GM12892 (cell line): ENCODE data around the gene CCNF.

Source experiments
- DNase-seq: peaks from one replicate; pipeline ENCODE4 v3.0.0; 2011; ENCODE audit not compliant: insufficient read length
- FAIRE-seq: peaks from 2 replicates; lab custom pipeline; 2011; peaks lifted over from hg19 to GRCh38; lab: Jason Lieb, UNC
- POLR2A ChIP-seq: IDR thresholded peaks from 2 replicates; pipeline ENCODE4 v1.6.1; 2011; ENCODE audit warnings: low read depth, low read length, control low read depth
- POLR2AphosphoS5 ChIP-seq: IDR thresholded peaks from 2 replicates; pipeline ENCODE4 v1.6.1; 2011; ENCODE audit warnings: low read depth, low read length, control low read depth
- TAF1 ChIP-seq: IDR thresholded peaks from 2 replicates; pipeline ENCODE4 v1.6.1; 2011; ENCODE audit warnings: low read depth, mild to moderate bottlenecking, control low read depth, low read length, borderline replicate concordance

CCNF gene

DNA sequence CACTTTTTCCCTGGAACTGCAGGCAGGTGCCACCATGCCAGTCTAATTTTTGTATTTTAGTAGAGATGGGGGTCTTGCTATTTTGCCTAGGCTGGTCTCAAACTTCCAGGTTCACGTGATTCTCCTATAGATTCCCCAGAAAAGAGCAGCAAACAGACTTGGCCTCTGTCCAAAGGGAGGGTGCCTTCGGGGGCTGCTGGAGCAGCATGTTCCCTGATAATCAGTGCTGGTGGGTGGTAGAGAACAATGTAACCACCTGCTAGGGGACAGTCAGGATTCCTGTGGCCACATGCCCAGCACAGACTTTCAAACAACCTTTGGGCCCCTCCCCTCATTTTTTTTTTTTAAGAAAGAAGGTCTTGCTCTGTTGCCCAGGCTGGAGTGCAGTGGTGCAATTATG is 14.2 kb upstream of the CCNF start:
- DNase-seq: no peak
- no peak for FAIRE-seq
- TF ChIP-seq TAF1 (no peak), POLR2A (no peak), POLR2AphosphoS5 (no peak)

GRCh38 chr16:2420035-2420434 is 9.2 kb upstream of the CCNF start:
- DNase-seq (no peak), FAIRE-seq (no peak)
- TF ChIP-seq TAF1 (no peak), POLR2AphosphoS5 (no peak), POLR2A (no peak)

DNA sequence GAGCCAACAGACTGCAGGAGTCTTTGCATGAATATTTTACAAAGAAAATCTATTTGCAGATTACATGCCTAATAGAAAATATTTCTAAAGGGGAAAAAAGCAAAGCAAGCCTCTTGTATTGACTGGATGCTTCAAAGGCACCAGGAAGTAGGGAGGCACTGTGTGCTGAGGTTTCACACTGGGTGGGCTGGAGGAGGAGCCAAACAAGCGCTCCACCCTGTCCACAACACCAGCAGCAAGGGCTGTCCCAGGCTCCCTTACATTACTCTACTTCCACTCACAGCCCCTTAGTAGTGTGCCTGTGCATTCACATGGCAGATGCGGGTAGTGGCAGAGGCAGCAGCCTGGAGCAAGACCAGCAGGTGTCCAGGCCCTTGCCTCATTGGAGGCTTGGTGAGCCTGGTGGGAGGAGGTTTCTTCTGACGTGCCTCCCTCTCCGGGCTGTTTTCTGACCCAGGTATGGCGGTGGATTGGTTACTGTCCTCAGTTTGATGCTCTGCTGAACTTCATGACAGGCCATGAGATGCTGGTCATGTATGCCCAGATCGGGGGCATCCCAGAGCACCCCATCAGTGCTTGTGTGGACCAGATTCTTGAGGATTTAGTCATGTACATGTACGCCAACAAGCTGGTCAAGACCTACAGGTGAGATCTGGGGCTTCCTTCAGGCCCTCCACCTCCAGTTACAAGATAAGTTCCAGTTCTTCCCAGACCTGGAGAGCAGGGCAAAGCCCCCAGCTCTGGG is 7.0 kb upstream of the CCNF start:
- DNase-seq (no peak), FAIRE-seq (no peak)
- TF ChIP-seq POLR2AphosphoS5 (no peak), POLR2A (no peak), TAF1 (no peak)

GRCh38 chr16:2424061-2425007 is 4.9 kb upstream of the CCNF start:
- FAIRE-seq (no peak), DNase-seq (no peak)
- TF ChIP-seq TAF1 (no peak), POLR2AphosphoS5 (no peak), POLR2A (no peak)

DNA sequence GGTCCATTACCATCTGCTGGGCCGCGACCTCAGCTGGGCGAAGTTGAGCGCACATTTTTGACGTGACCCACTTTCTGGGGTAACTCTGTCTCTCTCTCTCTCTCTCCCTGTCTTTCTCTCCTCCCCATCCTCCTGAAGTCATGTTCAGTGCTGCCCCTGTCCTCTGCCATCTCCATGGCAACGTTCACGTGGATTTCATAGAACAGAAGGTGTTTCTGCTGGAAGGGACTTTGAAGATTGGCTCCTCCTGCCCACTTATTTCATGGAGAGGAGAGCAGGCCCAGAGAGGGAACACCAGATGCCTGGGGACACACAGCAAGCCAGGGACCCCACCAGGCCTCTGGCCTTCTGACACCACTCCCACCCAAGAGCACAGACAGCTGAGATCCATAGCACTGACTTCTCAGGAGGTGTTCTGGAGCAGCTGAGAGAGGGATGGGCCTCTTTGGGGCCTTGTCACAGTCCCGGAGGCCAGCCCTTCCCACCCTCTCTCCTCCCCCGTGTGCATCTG is 4.2 kb upstream of the CCNF start:
- FAIRE-seq (no peak), DNase-seq (no peak)
- no peak for TF ChIP-seq TAF1
- no peak for TF ChIP-seq POLR2AphosphoS5
- TF ChIP-seq POLR2A: no peak

GRCh38 chr16:2425825-2426430 is 3.3 kb upstream of the CCNF start:
- no peak for TF ChIP-seq POLR2AphosphoS5
- no peak for TF ChIP-seq TAF1
- no peak for TF ChIP-seq POLR2A
- DNase-seq (no peak), FAIRE-seq (no peak)

GRCh38 chr16:2426941-2427361 is 2.3 kb upstream of the CCNF start:
- no peak for DNase-seq
- no peak for FAIRE-seq
- TF ChIP-seq TAF1 (no peak), POLR2AphosphoS5 (no peak), POLR2A (no peak)

DNA sequence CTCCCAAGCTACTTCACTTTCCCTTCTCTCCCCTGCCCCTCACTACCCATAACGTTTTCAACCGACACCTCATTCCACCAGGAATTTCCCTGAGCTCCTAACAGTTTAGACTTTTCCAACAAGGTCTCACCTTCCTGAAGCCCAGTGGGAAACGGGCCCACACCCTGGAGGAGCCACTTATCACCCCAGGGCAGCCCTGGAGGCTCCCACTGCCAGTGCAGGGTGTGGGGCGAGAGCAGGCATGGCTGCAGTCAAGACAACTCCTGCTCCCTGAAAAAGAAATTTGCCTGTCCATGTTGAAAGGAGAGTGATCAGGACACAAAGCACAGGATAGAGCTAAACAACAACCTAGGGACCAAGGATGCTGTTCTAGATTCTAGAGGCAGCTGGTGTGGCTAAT is 1.7 kb upstream of the CCNF start:
- TF ChIP-seq TAF1: no peak
- no peak for TF ChIP-seq POLR2A
- no peak for TF ChIP-seq POLR2AphosphoS5
- no peak for DNase-seq
- FAIRE-seq: no peak

GRCh38 chr16:2428051-2428783 is 1.0 kb upstream of the CCNF start:
- FAIRE-seq (no peak), DNase-seq (no peak)
- TF ChIP-seq POLR2AphosphoS5: no peak
- TF ChIP-seq POLR2A: no peak
- no peak for TF ChIP-seq TAF1

GRCh38 chr16:2428784-2429033 is 538 bp upstream of the CCNF start:
- no peak for DNase-seq
- FAIRE-seq: no peak

More at GRCh38 chr16:2428784-2429033, 538 bp upstream of the CCNF start:
- no peak for TF ChIP-seq POLR2A
- TF ChIP-seq POLR2AphosphoS5: no peak
- TF ChIP-seq TAF1: no peak
